NB4 (cell line): Measurements from ENCODE around the gene CAV2.

Experiments used
- CTCF ChIP-seq: IDR thresholded peaks from one replicate; pipeline ENCODE4 v1.5.1; 2012; ENCODE audit warnings: low read depth, low read length
- MAX ChIP-seq: IDR thresholded peaks from 2 replicates; pipeline ENCODE4 v1.6.1; 2011; ENCODE audit warnings: low read depth, low read length
- MYC ChIP-seq: IDR thresholded peaks from 2 replicates; pipeline ENCODE4 v1.6.1; 2011; ENCODE audit warnings: low read depth, low read length
- POLR2A ChIP-seq: IDR thresholded peaks from 2 replicates; pipeline ENCODE4 v1.6.1; 2011; ENCODE audit warnings: mild to moderate bottlenecking; ENCODE audit not compliant: insufficient read length; ENCODE audit errors: extremely low read depth

- no peak for TF ChIP-seq CTCF
- TF ChIP-seq POLR2A, result no peak
- no peak for TF ChIP-seq MAX
- no peak for TF ChIP-seq MYC
Measured at GRCh38 chr7:116455499-116455898, 44.0 kb upstream of the CAV2 start.
